GM23248 (cell line): ENCODE results near the gene FBXW8.

Experiments used
- EZH2 ChIP-seq: fragments of 200-600 bp; sonication (generic); IDR thresholded peaks from 2 replicates; pipeline ENCODE4 v1.6.1; 2018; ENCODE audit warnings: antibody characterized with exemption, mild to moderate bottlenecking; ENCODE audit not compliant: insufficient read depth, poor library complexity, severe bottlenecking
- EZH2phosphoT487 ChIP-seq: fragments of 200-600 bp; sonication (generic); IDR thresholded peaks from 2 replicates; pipeline ENCODE4 v1.6.1; 2018; ENCODE audit warnings: antibody characterized with exemption, moderate library complexity, mild to moderate bottlenecking, low read depth; ENCODE audit not compliant: insufficient read depth

DNA sequence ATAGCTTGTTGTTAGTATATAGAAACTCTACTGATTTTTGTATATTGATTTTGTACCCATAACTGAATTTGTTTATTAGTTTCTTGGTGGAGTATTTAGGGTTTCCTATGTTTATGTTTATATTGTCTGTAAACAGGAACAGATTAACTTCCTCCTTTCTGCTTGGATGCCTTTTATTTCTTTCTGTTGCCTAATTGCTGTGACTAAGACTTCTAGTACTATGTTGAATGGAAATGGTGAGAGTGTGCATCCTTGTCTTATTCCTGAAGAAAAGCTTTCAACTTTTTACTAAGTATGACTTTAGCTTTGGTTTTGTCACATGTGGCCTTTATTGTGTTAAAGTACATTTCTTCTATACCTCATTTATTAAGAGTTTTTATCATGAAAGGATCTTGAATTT lies 20.9 kb downstream of the FBXW8 start:
- TF ChIP-seq EZH2 (no peak), EZH2phosphoT487 (no peak)
